ENCODE results near the gene BACH2. TPM values are rescaled to one million over a fixed set of nuclear protein-coding genes. Genes with fewer than 3 reads are reported as not detected.

The BACH2 gene
- polyA plus RNA-seq, 1 donor, result 4.9 TPM

- no peak for DNase-seq (ENCODE audit: low read depth)
Observed at GRCh38 chr6:90278129-90278528, 18.5 kb downstream of the BACH2 start.

GRCh38 chr6:90277302-90278011 lies 19.2 kb downstream of the BACH2 start:
- no peak for DNase-seq (ENCODE audit: low read depth)

GRCh38 chr6:90274451-90275030 lies 22.1 kb downstream of the BACH2 start:
- DNase-seq (ENCODE audit: low read depth), result no peak

GRCh38 chr6:90273863-90274262 lies 22.8 kb downstream of the BACH2 start:
- DNase-seq (ENCODE audit: low read depth), result no peak

- DNase-seq (ENCODE audit: low read depth), result no peak
Observed at GRCh38 chr6:90272895-90273294, 23.7 kb downstream of the BACH2 start.

GRCh38 chr6:90271831-90272230 lies 24.8 kb downstream of the BACH2 start:
- DNase-seq (ENCODE audit: low read depth), result no peak

GRCh38 chr6:90269334-90269733 lies 27.3 kb downstream of the BACH2 start:
- DNase-seq (ENCODE audit: low read depth), result no peak

GRCh38 chr6:90268178-90268577 lies 28.5 kb downstream of the BACH2 start:
- DNase-seq (ENCODE audit: low read depth), result no peak

- no peak for DNase-seq (ENCODE audit: low read depth)
Observed at GRCh38 chr6:90266905-90267621, 29.6 kb downstream of the BACH2 start.

GRCh38 chr6:90264561-90264960 lies 32.1 kb downstream of the BACH2 start:
- DNase-seq (ENCODE audit: low read depth), result no peak

GRCh38 chr6:90263633-90264032 lies 33.0 kb downstream of the BACH2 start:
- DNase-seq (ENCODE audit: low read depth), result no peak

GRCh38 chr6:90261801-90262200 lies 34.8 kb downstream of the BACH2 start:
- DNase-seq (ENCODE audit: low read depth), result no peak

GRCh38 chr6:90257486-90257738 lies 39.2 kb downstream of the BACH2 start:
- no peak for DNase-seq (ENCODE audit: low read depth)

- no peak for DNase-seq (ENCODE audit: low read depth)
Observed at GRCh38 chr6:90256698-90257485, 39.8 kb downstream of the BACH2 start.

- no peak for DNase-seq (ENCODE audit: low read depth)
Observed at GRCh38 chr6:90253631-90254030, 43.0 kb downstream of the BACH2 start.

- no peak for DNase-seq (ENCODE audit: low read depth)
Observed at GRCh38 chr6:90251295-90251992, 45.2 kb downstream of the BACH2 start.

GRCh38 chr6:90250405-90250804 lies 46.2 kb downstream of the BACH2 start:
- DNase-seq (ENCODE audit: low read depth), result no peak

- no peak for DNase-seq (ENCODE audit: low read depth)
Observed at GRCh38 chr6:90249458-90249857, 47.2 kb downstream of the BACH2 start.

GRCh38 chr6:90249034-90249433 lies 47.6 kb downstream of the BACH2 start:
- DNase-seq (ENCODE audit: low read depth), result no peak

GRCh38 chr6:90247262-90247661 lies 49.4 kb downstream of the BACH2 start:
- no peak for DNase-seq (ENCODE audit: low read depth)

GRCh38 chr6:90241229-90241880 lies 55.3 kb downstream of the BACH2 start:
- no peak for DNase-seq (ENCODE audit: low read depth)

Data from forelimb muscle (tissue), 1 donor.